ENCODE results near the gene CEP104.
A peak's percentile ranks its signal among the peaks of the same experiment; 100 is the strongest.

Gene CEP104

DNA sequence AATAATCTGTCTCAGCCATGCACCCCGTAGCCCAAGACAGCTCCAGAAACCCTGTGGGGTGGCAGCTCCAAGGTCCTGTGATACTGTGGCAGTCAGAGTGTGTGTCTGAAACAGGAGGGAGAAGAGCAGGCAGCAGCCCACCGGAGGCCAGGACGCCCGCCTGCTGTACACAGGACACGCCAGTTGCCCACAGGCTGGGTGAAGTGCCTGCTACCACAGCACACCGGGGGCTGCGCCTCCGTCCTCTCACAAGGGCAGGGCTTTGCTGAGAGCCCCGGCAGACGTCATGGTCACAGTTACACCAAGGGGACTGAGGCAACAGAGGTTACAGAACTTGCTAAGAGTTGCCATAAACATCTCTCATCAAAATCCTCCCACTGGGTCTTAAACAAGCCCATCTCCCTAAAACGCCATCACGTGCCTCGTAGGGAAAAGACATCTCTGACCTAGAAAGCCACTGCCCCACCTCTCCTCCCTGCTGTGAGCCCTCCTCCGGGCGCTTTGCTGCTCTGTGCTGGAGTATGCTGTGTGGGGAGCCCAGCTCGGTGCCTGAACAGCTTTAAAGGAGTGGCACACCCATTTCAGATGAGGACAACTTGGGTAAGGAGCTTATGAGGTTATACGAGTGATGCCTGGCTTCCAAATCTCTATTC, 37.7 kb upstream of the CEP104 start:
- DNase-seq (ENCODE audit: low spot score), result no peak

DNA sequence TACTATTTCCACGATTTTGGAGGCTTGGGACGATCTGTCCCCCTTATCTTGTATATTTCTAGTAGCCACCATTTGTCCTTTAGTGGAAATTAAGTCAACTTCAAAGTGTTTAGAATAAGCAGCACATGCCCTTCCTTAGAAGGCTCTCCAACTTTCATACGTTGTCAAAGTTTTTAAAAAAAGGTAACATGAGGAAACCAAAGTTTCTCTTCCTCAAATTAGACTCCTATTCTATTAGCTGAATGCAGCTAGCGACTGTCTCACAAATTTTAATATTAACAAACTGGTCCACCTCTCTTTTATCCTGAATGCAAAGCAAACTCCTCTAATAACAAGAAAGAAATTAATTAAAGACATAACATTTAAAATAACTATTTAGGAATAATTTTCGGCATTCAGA, 36.2 kb upstream of the CEP104 start:
- no peak for DNase-seq (ENCODE audit: low spot score)

DNA sequence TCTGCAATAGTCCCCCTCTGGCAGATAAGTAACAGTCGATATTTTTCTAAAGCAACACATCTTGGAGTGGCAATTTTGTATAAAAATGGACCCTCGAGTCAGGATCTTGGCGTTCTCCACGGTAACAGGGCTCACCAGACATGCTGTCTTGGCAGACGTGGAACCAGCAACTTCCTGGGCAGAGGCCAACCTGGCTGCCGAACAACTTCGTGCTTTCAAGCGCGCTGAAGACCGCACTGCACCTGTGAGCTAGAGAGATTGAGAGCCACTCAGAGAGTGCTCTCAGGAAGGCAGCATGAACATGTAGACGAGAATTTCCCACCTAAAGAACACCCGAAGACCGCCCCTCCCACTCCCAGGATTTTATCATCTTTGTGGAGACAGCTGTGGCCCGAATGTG, 35.7 kb upstream of the CEP104 start:
- no peak for DNase-seq (ENCODE audit: low spot score)

DNA sequence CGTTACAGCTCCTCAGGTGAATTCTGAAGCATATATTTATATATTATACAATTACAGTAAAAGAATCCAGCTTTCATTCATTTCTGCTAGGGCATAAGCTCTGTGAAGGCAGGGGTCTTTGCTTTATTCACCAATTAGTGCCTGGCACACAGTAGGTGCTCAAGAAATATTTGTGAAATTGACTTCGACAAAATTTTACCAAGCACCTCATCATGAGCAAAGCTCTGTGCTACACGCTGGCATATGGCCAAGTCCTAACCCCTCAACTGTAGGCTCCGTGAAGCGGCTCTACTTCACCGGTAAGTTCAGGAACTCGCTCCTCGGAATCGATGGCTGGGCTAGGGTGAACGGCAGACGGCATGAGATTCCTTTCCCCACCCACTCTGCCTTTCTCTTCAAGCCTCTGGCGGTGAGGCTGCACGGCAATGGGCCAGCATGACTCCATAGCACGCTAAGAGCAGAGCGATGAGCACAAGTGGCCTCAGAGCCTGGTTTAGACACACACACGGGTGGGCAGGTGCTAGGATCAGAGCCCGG, 34.4 kb upstream of the CEP104 start:
- DNase-seq (ENCODE audit: low spot score), result no peak

DNA sequence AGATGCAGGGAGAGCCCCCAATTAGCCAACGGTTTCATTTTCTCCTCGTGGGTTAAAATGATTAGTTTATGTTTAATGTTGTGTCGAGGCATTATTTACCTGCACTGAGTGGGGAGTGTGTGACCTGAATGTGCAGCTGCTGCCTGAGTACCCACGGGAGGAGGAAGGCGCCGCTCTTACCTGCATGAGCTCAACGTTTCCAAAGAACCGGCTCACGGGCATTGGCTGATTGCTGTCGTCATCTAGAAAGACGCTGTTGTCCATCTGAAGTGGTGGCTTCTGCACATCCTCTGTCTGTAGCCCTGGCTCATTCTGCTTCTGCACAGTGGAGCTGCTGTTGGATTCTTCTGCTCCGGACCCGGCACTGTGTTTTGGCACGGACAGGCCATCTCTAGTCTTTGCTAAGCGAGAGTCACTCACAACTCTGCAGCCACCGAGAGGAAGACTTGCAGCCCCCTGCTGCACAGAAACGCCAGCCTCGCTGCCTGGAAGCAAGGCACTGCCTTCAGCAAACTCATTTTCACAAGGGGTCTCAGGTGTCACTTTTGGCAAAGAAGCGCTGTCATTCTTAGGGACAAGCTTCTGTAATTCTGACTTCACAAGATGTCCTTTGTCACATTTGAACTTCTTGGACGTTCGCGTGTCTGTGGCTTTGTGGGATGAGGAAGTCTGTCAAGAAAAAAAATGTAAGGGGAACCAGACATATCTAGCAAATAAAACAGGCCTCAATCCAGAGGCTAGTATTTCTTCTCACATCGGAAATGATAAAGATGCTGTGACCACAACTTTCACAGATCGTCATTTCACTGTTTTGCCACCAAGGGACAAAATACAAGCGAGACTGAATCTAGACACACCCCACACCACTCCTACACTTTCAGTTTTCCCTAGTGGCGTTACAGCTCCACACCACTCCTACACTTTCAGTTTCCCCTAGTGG, 33.6 kb upstream of the CEP104 start:
- DNase-seq (ENCODE audit: low spot score), result no peak

DNA sequence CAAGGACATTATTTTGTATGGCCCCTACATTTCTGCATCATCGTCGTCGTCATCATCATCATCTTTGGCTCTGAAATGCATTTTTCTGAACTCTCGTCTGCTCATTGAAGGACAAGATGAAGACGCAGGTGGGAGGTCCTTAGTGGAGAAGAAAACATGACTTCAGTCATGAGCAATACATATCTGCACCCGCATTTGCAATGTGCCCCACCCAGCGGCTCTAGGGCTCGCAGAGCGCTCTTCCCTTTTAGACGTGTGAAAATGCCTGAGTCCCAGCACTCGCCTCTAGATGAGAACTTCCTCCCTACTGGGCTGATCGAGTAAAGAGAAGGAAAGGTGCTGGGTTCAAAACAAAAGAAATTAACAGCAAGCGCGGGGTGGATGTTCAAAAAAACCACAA, 32.9 kb upstream of the CEP104 start:
- no peak for DNase-seq (ENCODE audit: low spot score)

DNA sequence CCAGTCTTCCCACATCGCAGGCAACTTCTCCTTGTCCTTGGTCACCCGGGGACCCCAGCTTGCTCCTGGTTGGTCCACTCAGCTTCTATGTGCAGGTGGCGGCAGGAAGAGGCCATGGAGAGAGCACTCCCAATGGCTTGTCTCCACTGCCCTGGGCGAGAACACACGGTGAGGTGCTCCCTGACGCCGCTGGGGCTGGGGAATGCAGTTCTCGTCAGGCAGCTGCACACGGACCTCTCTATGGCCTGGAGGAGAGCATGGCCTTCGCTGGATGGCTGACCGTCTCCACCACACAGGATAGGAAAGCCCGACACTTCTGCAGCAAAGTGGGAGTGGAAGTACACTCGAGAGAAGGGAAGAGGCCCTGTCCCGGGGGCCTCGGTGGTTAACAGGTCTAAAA, 31.3 kb upstream of the CEP104 start:
- no peak for DNase-seq (ENCODE audit: low spot score)

DNA sequence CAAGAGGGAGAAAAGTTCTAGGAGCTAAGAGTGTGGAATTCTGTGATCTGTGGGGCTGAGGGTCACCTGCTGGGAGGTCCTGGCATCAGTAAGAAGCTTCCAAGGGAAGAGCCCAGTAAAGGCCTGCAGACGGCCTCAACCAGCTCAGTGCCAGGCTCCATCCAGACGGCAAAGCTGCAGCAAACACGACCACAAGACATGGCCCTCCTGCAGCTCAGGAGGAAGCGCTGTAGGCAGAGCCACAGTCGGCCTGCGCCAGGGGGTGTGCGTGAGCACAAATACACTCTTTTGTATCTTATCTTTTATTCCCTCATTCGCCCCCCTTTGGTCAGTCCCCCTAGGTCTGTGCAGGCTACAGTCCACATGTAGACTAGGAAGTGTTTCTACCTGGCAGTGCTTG, 29.7 kb upstream of the CEP104 start:
- DNase-seq (ENCODE audit: low spot score), result no peak

DNA sequence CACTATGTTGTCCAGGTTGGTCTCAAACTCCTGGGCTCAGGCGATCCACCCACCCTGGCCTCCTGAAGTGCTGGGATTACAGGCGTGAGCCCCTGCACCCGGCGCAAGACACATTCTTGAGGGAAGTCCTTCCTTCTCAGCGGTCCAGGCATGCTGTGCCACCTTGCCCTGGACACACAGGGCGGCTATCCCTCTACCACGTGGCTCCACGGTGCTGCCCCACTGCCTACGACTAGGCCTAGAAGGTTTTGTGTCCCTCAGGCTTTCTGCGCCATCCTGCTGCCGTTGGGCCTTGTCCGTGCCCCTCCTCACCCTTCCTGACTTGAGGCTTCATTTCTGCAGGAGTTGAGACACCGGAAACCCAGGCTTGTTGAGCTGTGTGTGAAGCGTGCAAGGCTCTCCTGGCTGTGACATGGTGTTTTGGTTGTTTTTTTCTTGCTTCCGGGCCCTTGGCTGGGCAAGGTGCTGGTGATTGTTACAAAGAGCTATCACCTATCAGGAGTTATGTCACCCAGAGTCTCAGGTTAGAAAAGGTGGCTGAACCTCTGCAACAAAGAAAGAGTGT, 29.2 kb upstream of the CEP104 start:
- no peak for DNase-seq (ENCODE audit: low spot score)

DNA sequence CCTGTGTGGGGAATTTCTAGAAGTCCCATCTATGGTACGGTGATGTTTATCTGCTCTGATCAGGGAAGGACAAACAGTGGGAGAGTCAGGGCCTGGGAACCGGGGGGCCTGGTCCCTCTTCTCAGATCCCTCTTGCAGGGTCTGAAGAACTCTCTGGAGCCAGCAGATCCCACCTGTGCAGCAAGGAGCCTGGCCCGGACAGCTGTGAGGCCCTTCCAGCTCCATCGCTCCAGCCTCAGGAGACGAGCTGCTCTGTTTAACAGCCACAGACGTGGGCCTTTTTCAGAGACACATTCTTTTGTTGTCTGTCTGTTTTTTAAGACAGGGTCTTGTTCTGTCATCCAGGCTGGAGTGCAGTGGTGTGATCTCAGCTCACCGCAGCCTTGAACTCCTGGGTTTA, 28.6 kb upstream of the CEP104 start:
- DNase-seq (ENCODE audit: low spot score), result no peak

DNA sequence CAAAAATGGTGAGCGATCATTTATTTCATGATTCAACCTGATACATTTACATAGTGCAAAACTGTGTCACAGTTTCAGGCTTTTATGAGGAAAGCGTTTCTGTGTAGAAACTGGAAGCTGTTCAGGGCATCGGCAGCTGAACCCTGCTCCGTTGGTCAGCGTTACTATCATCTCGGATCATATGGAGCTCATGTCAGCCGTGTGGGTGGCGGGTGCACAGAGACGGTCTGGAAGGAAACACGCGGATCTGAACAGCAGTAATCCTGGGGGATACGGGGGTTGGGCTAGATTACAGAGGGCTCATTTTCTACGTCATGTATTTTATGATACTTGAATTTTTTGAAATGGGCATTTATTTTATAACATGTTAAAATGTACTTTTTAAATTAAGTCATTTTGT, 28.0 kb upstream of the CEP104 start:
- DNase-seq (ENCODE audit: low spot score), result no peak

DNA sequence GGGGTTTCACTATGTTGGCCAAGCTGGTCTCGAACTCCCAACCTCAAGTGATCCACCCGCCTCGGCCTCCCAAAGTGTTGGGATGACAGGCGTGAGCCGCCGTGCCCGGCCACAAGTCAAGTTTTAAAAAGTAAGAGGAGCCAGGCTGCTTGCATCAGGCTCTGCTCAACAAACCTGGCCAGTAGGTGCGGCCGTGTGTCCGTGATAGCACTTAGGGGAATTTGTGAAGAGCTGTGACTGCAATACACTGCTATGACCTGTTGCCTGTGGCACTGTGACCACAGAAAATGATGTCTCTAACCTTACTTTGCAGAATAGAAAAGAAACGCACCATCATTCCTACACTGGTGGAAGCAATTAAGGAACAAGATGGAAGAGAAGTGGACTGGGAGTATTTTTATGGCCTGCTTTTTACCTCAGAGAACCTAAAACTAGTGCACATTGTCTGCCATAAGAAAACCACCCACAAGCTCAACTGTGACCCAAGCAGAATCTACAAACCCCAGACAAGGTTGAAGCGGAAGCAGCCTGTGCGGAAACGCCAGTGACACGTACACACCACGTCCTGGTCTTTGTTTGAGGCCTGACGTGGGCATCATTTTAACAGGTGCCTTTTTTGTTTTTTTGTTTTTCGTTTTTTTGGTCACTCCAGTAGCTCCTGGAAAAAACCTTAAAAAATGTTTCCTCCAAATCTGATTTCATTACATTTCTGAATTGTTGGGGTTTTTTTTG, 26.3 kb upstream of the CEP104 start:
- DNase-seq (ENCODE audit: low spot score), result no peak

DNA sequence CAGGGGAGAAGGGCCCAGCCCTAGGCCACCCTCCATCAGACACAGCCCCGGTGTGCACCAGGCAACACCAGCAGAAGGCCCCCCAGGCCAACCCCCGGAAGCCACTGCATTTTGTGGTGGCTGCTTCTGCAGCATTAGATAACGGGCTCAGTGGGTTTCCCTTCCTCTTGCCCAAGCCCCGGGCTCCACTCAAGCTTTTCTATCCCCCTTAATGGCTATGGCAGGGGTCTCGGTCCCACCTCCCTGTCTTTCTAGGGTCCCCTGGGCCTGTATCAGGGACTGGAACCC, 24.1 kb upstream of the CEP104 start:
- DNase-seq (ENCODE audit: low spot score), result no peak

DNA sequence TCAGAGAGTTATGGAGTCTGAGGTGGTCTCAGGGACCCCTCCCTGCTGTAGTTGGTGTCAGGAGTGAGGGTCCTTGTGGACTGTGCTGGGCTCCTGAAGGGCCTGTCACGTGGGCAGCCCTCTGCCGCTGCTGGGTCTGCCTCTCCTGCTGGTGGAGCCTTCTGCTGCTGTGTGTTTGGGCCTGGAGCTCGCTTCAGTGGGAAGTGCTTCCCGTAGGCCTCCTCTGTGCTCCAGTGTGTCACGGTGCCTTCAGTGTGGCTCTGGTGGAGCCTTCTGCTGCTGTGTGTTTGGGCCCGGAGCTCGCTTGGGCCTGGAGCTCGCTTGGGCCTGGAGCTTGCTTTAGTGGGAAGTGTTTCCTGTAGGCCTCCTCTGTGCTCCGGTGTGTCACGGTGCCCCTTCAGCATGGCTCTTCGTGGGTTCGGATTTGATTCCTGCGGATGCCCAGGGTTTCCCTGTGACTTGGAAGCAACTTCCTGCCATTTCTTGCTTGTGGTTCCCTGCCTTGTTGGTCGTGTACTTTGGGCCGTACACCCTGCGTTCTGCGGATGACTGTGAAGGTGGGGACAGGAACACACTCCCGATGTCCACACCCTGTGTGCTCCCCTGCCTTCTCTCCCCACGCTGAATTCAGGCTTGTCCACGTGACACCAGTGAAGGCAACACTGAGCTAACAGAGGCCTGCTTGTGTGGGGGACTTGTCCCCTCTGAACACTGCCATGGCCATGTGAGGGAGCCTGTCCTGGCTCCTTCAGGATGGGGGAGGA, 23.6 kb upstream of the CEP104 start:
- no peak for DNase-seq (ENCODE audit: low spot score)

DNA sequence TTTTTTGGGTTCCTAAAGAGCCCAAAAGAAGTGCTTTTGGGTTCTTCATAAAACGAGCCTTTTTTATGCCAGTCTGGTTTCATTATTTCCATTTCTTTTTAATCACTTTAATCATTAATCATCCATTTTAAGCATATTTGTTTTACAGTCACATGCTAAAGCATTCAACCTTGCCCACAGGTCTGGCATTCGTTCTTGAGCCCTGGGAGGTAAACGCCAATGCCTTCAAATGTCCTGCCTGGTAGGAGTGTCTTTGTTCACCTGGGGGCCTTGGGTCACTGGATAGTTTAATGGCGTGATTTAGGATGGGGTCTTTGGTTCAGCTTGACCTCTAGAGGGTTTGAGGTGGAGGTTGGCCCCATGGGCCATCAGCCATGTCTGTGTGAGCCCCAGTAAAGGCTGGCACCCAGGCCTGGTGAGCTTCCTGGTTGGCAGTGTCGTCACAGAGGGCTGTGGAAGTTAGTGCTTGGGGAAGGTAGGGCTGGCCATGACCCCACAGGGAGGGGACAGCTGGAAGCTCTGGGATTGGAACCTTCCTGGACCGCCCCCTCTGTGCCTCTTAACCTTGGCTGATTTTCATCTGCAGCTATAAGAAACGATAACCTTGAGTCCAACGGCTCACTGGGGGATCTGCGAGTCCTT, 22.9 kb upstream of the CEP104 start:
- DNase-seq (ENCODE audit: low spot score), result no peak

DNA sequence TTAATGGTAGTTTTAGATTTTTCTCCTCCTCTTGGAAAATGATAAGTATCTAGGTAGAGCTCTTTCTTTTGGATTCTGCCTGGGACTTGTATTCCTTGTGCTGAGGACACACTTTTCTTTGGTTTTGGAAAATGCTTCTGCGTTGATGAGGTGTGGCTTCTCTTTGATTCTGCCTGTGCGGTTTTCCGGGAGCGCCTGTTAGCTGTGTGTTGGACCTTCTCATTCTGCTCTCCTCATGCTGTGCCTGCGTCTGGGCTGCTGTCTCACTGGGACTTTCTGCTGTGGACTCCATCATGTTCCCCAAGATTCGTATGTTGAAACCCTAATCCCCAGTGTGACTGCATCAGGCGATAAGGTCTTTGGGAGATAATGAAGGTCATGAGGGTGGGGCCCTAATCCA, 22.1 kb upstream of the CEP104 start:
- no peak for DNase-seq (ENCODE audit: low spot score)

DNA sequence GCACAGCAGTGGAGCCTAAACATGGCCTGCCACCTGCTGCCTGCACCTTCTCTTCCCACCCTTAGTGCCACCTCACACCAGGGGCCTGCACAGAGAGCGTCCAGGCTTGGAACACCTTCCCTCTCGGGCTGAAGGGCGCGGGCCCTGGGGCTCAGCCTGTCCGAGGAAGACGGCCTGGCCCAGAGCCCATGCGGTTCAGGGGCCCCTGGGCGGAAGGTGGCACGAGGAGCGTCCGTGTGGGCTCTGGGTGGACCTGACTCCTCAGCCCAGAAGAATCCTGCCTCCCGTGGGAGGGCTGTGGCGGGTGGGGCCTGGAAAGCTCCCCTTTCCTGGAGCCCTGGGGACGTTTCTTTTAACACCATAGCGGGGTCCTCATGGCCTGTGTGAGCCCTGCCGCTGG, 19.7 kb upstream of the CEP104 start:
- DNase-seq (ENCODE audit: low spot score), result no peak

DNA sequence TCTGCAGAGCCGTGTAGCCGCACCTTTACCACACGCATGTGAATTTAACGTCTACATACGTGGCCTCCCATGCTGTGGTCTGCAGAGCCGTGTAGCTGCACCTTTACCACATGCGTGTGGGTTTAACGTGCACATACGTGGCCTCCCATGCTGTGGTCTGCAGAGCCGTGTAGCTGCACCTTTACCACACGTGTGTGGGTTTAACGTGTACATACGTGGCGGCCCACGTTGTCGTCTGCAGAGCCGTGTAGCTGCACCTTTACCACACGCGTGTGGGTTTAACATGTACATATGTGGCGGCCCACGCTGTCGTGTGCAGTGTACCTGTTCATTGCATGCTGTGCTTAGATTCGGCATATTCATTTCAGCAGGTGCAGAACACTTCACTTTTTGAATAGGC, 17.7 kb upstream of the CEP104 start:
- DNase-seq (ENCODE audit: low spot score), result no peak

DNA sequence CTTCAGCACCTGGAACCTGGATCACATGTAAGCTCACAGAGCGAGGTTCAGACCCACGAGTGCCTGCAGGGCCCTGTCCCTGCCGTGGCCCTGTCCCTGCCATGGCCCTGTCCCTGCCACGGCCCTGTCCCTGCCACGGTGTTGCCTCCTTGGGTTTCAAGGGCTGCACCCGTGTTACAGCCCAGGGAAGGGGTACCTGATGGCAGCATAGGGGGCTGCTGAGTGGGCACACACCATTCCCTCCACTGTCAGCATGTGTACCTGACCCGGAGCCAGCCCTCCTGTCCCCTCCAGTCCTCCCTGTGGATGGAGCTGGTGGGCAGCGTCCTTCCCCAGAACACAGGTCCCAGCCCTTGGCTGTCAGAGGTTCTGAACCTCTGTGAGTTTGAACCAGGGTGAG, 15.5 kb upstream of the CEP104 start:
- DNase-seq (ENCODE audit: low spot score), result no peak

DNA sequence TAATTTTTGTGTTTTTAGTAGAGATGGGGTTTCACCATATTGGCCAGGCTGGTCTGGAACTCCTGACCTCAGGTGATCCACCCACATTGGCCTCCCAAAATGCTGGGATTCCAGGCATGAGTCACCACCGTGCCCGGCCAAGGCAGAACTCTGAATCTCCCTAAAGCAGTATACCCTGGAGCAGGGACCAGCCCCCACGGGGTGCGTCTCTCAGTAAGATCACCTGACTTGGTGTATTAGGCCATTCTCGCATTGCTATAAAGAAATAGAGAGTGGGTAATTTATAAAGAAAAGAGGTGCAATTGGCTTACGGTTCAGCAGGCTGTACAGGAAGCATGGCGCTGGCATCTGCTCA, 14.4 kb upstream of the CEP104 start:
- no peak for DNase-seq (ENCODE audit: low spot score)

DNA sequence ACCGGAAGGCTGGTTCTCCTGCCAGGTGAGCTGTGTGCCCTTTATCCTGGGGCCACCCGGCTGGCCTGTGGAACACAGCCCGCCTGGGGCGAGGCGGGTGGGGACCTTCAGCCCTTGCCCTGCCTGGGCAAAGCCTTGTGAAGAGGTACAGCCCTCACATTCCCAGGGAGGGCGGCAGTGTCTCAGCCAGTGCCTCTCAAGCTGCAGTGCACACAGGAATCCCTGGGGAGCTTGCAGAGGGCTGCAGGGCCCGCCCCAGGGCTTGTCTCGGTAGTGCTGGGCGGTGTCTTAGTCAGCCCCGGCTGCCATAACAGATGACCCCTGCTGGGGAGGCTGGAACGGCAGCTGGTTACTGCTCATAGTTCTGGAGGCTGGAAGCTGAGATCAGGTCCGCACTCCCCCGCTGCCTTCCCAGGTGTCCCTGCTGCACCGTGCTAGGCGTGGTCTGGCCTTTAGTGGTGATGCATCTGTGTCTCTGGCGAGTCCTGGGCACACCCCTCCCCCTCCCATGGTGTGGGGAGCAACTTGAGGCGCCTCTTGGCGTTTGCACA, 12.8 kb upstream of the CEP104 start:
- peak; percentile 71 for DNase-seq (ENCODE audit: low spot score)
